ENCODE data around the gene CCL11.

DNA sequence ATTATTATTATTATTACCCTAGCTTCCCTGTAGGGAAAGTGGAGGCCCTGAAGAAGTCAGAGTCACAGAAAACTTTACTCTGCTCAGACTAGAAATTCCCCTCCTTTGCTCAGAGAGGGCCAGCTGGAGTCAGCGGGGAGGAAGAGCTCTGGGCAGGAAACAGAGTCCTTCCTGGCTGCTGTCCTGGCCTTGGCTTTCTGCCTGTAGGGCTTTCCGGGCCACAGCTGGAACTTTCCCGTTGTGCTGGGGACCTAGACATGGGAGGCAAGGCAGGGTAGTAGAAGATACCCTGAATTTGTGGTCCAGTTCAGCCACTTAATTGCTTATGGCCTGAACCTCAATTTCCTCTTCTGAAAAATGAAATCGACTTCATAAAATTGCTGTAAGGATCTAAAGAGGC lies 44.5 kb upstream of the CCL11 start:
- TF ChIP-seq CTCF (IDR thresholded peaks at IDR 0.05) (no peak), POLR2AphosphoS5 (IDR thresholded peaks at IDR 0.05; ENCODE audit: low read depth, low read length) (no peak), TCF7L2 (IDR thresholded peaks at IDR 0.05; ENCODE audit: low read depth, low read length) (no peak), SIN3A (IDR thresholded peaks at IDR 0.05; ENCODE audit: borderline replicate concordance, insufficient read depth, low read depth, low read length) (no peak)
- TF ChIP-seq, protein P1, sequence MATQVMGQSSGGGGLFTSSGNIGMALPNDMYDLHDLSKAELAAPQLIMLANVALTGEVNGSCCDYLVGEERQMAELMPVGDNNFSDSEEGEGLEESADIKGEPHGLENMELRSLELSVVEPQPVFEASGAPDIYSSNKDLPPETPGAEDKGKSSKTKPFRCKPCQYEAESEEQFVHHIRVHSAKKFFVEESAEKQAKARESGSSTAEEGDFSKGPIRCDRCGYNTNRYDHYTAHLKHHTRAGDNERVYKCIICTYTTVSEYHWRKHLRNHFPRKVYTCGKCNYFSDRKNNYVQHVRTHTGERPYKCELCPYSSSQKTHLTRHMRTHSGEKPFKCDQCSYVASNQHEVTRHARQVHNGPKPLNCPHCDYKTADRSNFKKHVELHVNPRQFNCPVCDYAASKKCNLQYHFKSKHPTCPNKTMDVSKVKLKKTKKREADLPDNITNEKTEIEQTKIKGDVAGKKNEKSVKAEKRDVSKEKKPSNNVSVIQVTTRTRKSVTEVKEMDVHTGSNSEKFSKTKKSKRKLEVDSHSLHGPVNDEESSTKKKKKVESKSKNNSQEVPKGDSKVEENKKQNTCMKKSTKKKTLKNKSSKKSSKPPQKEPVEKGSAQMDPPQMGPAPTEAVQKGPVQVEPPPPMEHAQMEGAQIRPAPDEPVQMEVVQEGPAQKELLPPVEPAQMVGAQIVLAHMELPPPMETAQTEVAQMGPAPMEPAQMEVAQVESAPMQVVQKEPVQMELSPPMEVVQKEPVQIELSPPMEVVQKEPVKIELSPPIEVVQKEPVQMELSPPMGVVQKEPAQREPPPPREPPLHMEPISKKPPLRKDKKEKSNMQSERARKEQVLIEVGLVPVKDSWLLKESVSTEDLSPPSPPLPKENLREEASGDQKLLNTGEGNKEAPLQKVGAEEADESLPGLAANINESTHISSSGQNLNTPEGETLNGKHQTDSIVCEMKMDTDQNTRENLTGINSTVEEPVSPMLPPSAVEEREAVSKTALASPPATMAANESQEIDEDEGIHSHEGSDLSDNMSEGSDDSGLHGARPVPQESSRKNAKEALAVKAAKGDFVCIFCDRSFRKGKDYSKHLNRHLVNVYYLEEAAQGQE (IDR thresholded peaks at IDR 0.05; ENCODE audit: insufficient read depth in 1 of 2, low read depth in 2 of 2, low read length in 1 of 2), result no peak

Measured in Panc1 (cell line).